GM19099 (cell line): ENCODE data around the gene UBE2L3.

Experiments
- POLR2A ChIP-seq: IDR thresholded peaks from 3 replicates; pipeline ENCODE4 v1.6.1; 2011; ENCODE audit warnings: low read depth; ENCODE audit not compliant: insufficient read length; ENCODE audit errors: extremely low read depth

The UBE2L3 gene

DNA sequence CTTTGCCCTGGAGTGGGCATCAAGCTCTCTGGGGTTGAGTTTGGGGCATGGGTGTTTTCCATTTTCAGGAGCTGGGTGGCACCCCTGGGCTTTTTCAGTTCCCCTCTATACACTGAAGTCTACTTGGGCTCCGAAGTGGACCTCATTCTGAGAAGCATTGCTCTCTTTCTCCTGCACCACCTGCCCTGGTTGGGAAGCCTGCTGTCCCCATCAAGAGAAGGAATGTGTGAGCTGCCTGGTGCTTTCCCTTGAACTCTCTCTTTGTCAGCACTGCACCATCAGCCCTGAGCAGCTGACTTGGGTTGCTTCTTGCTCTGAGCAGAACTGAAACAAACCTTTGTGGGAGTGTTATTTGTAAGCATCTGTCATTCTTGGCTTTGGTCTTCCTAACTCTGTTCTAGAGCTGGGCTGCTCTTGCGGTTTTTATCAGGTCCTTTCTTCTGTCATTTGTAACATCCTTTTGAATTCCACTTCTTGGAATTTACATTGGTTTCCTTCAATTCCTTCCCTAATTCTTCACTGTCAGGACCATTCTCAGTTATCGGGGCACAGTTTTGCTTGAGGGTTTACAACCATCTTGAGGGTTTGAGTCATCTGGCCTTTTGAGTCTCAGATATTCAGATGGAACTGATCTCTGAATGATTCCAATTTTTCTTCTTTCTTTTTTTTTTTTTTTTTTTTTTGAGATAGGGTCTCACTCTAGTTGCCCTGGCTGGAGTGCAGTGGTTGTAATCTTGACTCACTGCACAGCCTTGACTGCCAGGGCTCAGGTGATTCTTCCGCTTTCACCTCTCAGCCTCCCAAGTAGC is 20.5 kb downstream of the UBE2L3 start:
- no peak for TF ChIP-seq POLR2A

DNA sequence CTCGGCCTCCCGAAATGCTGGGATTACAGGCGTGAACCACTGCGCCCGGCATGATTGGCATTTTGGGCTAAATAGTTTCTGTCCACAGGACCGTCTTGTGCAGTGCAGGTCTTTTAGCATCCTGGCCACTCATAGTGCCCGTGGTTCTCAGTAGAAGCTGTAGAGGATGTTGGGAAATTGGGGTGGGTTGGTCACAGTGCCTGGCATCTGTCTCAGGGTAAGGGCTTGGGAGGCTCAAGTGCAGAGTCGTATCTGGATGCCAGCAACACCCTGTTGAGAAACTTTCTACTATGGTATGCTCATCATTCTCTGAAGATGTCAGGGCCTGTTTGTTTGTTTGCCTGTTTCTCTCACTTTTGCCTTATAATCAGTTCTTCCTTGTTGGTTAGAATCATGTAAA is 21.9 kb downstream of the UBE2L3 start:
- no peak for TF ChIP-seq POLR2A

DNA sequence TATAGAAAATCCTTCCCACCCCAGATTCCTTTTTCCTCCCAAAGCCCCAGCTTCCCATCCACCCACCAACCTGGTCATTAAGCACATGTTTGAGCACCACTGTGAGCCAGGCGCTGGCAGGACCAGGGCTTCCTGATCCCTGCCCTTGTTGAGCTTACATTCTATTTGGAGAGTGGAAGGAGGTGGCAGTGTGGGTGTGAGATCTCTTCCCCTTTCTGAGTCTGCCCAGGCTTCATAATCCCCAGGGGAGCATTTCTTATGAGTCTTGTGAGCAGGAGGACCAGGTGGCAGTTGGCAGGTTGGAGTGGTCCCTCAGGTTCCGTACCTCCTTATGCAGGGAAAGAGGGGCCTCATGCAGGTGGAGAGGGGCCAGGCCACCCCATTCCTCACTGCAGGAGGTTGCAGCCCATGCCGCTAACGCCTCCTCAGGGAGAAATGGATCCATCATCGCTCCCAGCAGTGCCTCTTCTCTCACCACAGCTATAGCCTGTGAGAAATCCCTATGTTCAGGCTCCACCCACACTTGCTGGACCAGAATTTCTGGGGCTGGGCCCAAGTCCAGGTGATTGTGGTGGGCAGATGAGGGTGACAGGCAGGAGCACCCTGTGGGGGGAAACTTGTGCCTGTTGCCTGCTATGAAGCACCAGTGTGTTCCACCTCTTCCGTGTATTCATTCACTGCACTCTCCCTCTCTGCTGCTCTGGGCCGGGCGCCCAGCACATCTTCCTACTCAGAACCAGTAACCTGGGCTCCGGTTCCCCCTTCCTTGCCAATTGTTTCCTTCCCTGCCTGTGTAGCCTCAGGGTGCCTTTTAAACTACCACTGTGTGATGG is 23.5 kb downstream of the UBE2L3 start:
- TF ChIP-seq POLR2A: no peak

DNA sequence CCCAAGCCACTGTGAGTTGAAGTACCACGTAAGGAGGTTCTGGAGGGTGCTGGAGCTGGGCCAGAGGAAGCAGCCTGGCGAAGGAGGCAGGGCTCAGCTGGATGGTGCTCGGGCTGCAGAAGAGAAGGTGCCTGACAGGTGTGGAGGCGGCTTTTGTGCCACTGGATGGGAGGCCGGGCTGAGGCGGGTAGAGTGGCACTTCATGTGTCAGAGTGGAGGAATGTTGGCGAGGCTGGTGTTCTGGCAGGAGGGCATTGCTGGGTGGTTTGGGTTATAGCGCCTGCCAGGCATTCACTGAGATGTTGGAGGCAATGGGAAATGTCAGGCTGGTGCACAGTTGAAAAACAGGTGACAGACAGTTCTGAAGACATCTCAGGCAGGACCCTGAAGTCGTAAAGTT is 24.2 kb downstream of the UBE2L3 start:
- no peak for TF ChIP-seq POLR2A

DNA sequence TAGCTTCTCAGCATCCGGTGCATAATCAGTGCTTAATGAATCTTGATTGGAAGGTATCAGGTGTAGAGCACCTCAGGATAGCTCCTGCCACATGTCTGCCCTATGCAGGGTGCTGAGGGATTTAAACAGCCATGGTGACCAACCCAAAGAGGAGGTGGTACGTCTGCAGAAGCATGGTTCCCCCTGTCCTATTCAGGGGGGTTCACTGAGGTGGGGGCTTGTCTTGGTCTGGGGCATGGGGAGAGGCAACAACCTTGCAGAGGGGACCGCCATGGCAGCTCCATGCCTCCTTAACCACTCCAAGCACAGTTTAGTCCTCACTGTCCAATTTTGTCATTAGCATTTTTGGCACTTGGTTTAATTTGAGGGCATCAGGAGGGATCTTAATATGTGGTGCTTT is 24.9 kb downstream of the UBE2L3 start:
- no peak for TF ChIP-seq POLR2A

DNA sequence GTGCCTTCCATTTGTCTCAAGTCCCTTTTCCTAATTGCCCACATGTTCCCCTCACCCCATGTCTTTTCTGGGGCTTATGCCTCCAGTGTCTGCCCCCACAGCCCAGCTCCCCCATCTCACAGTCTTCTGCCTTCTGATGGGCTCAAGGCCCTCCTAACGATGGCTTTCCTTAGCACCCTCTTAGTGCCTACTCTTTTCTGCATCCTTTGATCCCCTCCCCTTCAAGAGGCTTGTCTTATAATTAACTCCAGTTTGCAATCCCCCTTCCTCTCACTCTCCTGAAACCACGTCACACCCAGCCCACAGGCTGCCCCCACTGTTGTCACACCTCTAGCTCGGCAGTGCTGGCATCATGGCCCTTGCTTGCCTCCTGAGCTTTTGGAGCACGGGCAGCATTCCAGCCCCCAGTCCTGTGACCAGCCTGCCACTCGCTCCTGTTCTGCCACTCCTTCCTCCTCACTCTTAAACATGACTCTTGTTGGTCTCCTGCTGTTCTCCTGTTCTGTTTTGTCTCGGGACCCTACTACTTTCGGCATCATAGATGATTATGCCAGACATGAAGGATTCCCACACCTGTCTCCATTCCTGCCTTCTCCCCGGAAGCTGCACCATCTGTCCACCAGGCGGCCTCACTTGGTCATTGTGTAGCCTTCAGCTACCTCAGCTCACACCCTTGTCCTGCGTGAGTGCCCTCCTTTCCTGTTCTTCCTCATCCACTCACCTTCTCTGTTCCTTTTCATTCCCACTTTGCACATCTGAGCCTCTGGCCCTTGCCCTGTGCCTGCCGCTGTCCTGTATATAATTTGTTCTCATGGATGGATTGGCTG is 26.1 kb downstream of the UBE2L3 start:
- TF ChIP-seq POLR2A: no peak

DNA sequence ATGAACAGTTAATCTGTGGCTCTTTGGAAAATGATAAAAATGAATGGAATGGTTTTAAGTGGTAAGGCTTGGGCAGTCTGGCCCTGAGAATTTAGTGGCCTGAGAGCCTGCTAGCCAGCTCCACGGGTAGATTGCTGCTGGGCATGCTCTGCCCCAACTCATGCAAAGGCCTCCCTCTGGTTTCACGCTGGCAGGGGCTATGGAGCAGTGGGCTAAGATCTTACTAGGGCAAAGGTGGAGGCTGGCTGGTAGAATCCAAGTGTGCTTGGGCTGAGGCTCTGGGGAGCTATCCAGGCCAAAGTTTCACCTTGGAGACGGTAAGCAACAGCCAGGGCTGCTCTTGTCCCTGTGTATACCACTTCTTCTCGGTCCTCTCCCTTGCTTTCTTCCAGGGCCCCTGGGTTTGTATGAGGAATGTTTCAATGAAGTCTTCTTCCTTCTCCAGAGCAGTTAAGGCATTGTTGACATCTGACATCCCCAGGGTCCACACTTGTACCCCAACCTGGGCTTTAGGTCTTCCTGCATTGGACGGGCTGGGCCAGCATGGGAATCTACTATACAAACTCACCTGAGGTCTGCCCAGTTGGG is 27.4 kb downstream of the UBE2L3 start:
- no peak for TF ChIP-seq POLR2A

DNA sequence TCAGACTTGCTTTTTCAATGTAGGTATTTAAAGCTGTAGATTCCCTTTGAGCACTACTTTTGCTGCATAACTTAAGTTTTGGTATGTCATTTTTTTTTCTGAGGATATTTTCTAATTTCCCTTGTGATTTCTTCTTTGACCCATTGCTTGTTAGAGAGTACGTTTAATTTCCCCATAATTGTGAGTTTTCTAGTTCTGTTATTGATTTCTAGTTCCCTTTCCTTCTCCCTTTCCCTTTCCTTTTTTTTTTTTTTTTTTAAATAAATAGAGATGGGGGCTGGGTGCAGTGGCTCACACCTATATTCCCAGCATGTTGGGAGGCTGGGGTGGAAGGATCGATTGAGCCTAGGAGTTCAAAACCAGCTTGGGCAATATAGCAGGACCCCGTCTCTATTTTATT is 30.8 kb downstream of the UBE2L3 start:
- TF ChIP-seq POLR2A: no peak

DNA sequence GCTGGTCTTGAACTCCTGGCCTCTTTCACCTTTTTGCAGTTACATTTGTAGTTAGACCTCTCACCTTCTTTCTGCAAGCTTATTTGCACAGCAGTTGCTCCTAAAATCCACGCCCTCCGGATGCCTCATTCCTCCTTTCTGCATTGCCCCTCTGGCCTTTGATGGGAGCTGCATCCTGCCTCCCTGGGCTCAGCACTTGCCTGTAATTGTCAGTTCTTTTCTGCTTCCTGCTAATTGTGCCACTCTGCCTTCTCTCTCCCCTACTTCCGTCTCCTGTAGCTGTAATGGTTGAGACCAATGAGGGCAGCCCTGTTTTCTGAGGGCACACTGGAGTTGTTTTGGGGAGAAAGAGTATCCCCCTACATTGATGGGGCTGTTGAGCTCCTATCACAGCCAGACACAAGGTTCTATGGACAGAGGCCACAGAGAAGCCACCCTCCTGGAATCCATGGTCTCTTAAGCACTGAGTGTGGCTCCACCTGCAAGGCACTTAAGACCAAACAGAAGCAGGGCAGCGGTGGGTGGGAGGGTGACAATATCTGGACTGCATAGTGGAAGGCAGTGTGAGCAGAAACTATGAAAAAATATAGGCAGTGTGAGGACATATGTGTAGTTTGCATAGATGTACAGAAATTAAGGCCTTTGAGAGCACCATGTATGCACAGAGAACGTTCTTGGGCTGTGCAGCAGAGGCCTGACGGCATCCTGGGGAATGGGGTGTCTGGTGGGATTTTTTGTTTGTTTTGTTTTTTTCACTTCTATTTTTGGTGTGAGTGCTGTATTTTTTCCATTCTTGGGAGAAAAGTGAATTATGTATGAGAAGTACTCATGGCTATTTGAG is 31.8 kb downstream of the UBE2L3 start:
- TF ChIP-seq POLR2A: no peak

DNA sequence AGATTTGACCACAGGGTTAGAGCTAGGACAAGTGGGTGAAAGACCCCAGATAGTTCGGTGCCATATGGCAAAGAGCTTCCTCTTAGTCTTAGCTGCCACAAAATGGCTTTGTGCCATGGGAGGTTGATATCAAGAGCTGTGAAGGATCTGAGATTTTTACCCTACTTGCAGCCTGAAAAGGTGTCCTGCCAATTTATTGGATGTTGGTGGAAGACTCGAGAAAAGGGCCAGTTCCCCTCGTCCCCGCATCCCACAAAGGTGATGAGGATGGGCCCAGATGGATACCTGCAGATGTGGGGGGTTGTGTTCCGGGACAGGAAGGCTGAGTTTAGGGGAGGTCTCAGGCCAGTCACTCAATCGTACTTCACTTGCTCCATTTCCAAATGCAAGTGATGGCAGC is 35.1 kb downstream of the UBE2L3 start:
- TF ChIP-seq POLR2A: no peak

DNA sequence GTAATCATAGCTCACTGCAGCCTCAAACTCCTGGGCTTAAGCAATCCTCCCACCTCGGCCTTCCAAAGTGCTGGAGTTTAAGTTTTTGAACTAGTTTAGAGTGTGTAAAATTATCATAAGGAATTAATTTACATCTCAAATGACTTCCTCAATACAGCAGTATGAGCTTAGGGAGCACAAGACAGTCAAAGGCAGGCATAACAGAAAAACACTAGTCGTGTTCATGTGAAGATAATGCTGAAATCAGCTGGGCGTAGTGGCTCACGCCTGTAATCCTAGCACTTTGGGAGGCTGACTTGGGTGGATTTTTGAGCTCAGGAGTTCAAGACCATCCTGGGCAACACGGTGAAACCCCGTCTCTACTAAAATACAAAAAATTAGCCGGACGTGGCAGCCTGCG is 36.5 kb downstream of the UBE2L3 start:
- no peak for TF ChIP-seq POLR2A

DNA sequence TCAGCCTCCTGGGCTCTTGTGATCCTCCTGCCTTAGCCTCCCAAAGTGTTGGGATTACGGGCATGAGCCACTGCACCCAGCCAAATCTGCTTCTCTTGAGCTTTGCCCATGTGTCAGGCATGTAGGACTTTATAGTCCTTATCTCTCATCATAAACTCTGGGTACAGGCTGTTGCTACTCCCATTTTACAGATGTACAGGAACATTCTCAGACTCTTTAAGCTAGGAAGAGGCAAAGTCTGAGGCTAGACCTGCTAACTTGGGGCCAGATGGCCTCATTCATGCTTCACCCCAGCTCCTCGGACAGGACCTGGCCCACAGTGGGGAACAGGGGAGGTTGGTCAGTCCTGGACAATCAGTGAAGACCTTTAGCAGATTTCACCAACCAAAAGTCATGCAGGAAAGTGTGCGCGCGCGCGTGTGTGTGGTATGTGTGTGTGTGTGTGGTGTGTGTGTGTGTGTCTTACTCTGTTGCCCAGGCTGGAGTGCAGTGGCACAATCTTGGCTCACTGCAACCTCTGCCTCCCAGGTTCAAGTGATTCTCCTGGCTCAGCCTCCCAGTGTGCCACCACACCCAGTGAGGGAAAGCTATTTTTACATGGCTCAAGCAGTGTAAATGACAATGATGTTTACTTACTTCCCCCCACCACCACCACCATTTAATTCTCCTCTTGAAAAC is 38.5 kb downstream of the UBE2L3 start:
- no peak for TF ChIP-seq POLR2A

DNA sequence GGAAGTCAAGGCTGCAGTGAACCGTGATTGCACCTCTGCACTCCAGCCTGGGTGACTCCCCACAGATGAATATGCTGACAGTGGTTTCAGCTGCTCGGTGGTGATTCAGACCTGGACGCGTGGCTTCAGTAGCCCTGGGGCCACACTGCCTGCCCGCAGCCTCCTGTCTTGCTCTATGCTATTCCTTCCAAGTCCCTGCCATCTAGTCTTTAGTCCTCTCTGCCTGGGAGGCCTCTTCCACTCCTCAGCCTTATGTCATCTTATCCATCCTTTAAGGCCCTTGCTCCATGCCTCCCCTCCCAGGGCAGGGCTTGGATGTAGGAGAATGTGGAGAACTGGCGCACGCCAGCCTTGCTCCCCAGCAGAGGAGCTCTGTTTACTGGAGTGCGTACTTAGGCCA is 39.3 kb downstream of the UBE2L3 start:
- no peak for TF ChIP-seq POLR2A
